HCT116 (cell line): ENCODE results near the gene CDK14. TPM values are rescaled to one million over a fixed set of nuclear protein-coding genes. Genes with fewer than 3 reads are reported as not detected.

ENCODE experiments used
- ATAC-seq: fragments of 200-7000 bp; cut with Tn5 transposase; 2 replicates; pipeline ENCODE4 v1.9.1; 2020; ENCODE audit warnings: mild to moderate bottlenecking, moderate library complexity
- BruUV-seq: library from RNA; stranded (reverse); fragments of 400-500 nt; replicated peaks from 2 replicates; lab custom pipeline; 2021; lab: Mats Ljungman, UMichigan
- CTCF ChIA-PET: fragments of 300-600 bp; sonication (Branson Sonifier 250); formaldehyde crosslinking; loops from one replicate; lab custom pipeline; 2021; ENCODE audit warnings: antibody characterized with exemption; lab: Charles Lee
- POLR2A ChIA-PET: fragments of 300-600, 350-600 bp; sonication (Branson Sonifier 250); formaldehyde crosslinking; loops from one replicate; lab custom pipeline; 2021; ENCODE audit warnings: antibody characterized with exemption; lab: Charles Lee
- RAD21 ChIA-PET, 2 experiments: fragments of 300-600 bp; sonication (Branson Sonifier 250); formaldehyde crosslinking; loops; one replicate each; lab custom pipeline; 2023; ENCODE audit warnings: low total read pairs in 2 of 2; ENCODE audit not compliant: uncharacterized antibody in 2 of 2, unreplicated experiment in 2 of 2, low non-redundant PET in 1 of 2; lab: Charles Lee
- DNase-seq: peaks from one replicate; pipeline ENCODE4 v3.0.0-alpha.2; 2010; ENCODE audit warnings: low read depth, low spot score
- H2AFZ ChIP-seq: fragments of 200-600 bp; shearing (Covaris generic), sonication (generic); 2 replicates; pipeline ENCODE4 v1.6.1; 2017; ENCODE audit warnings: low read depth, mixed run types, mixed read lengths, antibody characterized with exemption, low read length; ENCODE audit not compliant: poor library complexity, severe bottlenecking
- H3K27ac ChIP-seq: 2 replicates; pipeline ENCODE4 v1.5.1; 2012; ENCODE audit warnings: low read depth, low read length
- H3K27me3 ChIP-seq: fragments of 200-600 bp; sonication (generic); 2 replicates; pipeline ENCODE4 v1.6.1; 2016; ENCODE audit warnings: mixed run types, low read length, mixed read lengths; ENCODE audit not compliant: insufficient read depth
- H3K36me3 ChIP-seq, 2 experiments: fragments of 200-500 bp in 1 of 2; fragments of 200-600 bp in 1 of 2; sonication (Bioruptor generic) in 1 of 2; sonication (generic) in 1 of 2; 2 replicates each; pipeline versions ENCODE4 v1.5.1 to v1.6.1; 2014 to 2016; ENCODE audit warnings: low read length in 2 of 2, inconsistent platforms in 1 of 2, mixed read lengths in 1 of 2, mixed run types in 1 of 2; ENCODE audit not compliant: insufficient read depth in 2 of 2, control insufficient read depth in 1 of 2
- H3K4me1 ChIP-seq, 2 experiments: fragments of 200-600 bp in 1 of 2; sonication (generic) in 1 of 2; 2 replicates each; pipeline versions ENCODE4 v1.5.1 to v1.6.1; 2012 to 2017; ENCODE audit warnings: low read length in 2 of 2, inconsistent platforms in 1 of 2, mild to moderate bottlenecking in 1 of 2, mixed read lengths in 1 of 2, mixed run types in 1 of 2, moderate library complexity in 1 of 2; ENCODE audit not compliant: insufficient read depth in 2 of 2, control insufficient read depth in 1 of 2
- H3K4me2 ChIP-seq: fragments of 200-600 bp; sonication (generic); 2 replicates; pipeline ENCODE4 v1.6.1; 2017; ENCODE audit warnings: mixed run types, low read length, mixed read lengths
- H3K4me3 ChIP-seq, 2 experiments: fragments of 200-600 bp in 1 of 2; sonication (generic) in 1 of 2; replicated peaks in 1 of 2; 2 replicates each; pipeline ENCODE4 v1.5.1; 2011 to 2016; ENCODE audit warnings: low read length in 2 of 2, control low read depth in 1 of 2, low read depth in 1 of 2, mild to moderate bottlenecking in 1 of 2, mixed read lengths in 1 of 2, mixed run types in 1 of 2
- H3K79me2 ChIP-seq: fragments of 200-600 bp; sonication (generic); 2 replicates; pipeline ENCODE4 v1.6.1; 2017; ENCODE audit warnings: mild to moderate bottlenecking, mixed run types, low read length, moderate library complexity, mixed read lengths; ENCODE audit not compliant: insufficient read depth
- H3K9ac ChIP-seq: fragments of 200-600 bp; sonication (generic); 2 replicates; pipeline ENCODE4 v1.6.1; 2016; ENCODE audit warnings: low read length, mixed read lengths
- H3K9me2 ChIP-seq: fragments of 200-600 bp; sonication (generic), shearing (Covaris generic); 2 replicates; pipeline ENCODE4 v1.6.1; 2017; ENCODE audit warnings: mixed run types, mild to moderate bottlenecking, moderate library complexity; ENCODE audit not compliant: insufficient read depth
- H3K9me3 ChIP-seq, 2 experiments: fragments of 200-500 bp in 1 of 2; fragments of 200-600 bp in 1 of 2; sonication (Bioruptor generic) in 1 of 2; sonication (generic) in 1 of 2; 2 replicates each; pipeline ENCODE4 v1.6.1; 2014 to 2017; ENCODE audit warnings: low read length in 2 of 2, mixed read lengths in 2 of 2, inconsistent platforms in 1 of 2, low read depth in 1 of 2, mild to moderate bottlenecking in 1 of 2, mixed run types in 1 of 2, moderate library complexity in 1 of 2; ENCODE audit not compliant: control insufficient read depth in 1 of 2, insufficient read depth in 1 of 2
- H4K20me1 ChIP-seq: fragments of 200-600 bp; sonication (generic), shearing (Covaris generic); 2 replicates; pipeline ENCODE4 v1.6.1; 2017; ENCODE audit warnings: mixed run types, mild to moderate bottlenecking, moderate library complexity; ENCODE audit not compliant: insufficient read depth
- EGR1 ChIP-seq: IDR thresholded peaks from 2 replicates; pipeline ENCODE4 v1.6.1; 2012; ENCODE audit warnings: low read depth
- ELF1 ChIP-seq: IDR thresholded peaks from 2 replicates; pipeline ENCODE4 v1.6.1; 2012; ENCODE audit warnings: low read depth, borderline replicate concordance
- EZH2 ChIP-seq: fragments of 200-600 bp; sonication (generic); IDR thresholded peaks from 2 replicates; pipeline ENCODE4 v1.6.1; 2017; ENCODE audit warnings: antibody characterized with exemption, mixed run types
- EZH2phosphoT487 ChIP-seq: fragments of 200-600 bp; IDR thresholded peaks from 2 replicates; pipeline ENCODE4 v1.6.1; 2018; ENCODE audit warnings: antibody characterized with exemption, borderline replicate concordance
- FOSL1 ChIP-seq: IDR thresholded peaks from 2 replicates; pipeline ENCODE4 v1.6.1; 2012; ENCODE audit warnings: low read depth
- JUND ChIP-seq: IDR thresholded peaks from 2 replicates; pipeline ENCODE4 v1.6.1; 2012
- POLR2A ChIP-seq: IDR thresholded peaks from 2 replicates; pipeline ENCODE4 v1.7.0; 2011; ENCODE audit warnings: borderline replicate concordance; ENCODE audit not compliant: insufficient read depth, insufficient read length; ENCODE audit errors: extremely low read depth
- POLR2AphosphoS5 ChIP-seq: IDR thresholded peaks from 2 replicates; pipeline ENCODE4 v1.6.1; 2011; ENCODE audit warnings: mild to moderate bottlenecking, low read depth, low read length, moderate library complexity
- SIN3A ChIP-seq: IDR thresholded peaks from 2 replicates; pipeline ENCODE4 v1.6.1; 2012; ENCODE audit warnings: low read depth
- SP1 ChIP-seq: IDR thresholded peaks from 2 replicates; pipeline ENCODE4 v1.6.1; 2012; ENCODE audit warnings: low read depth
- SRF ChIP-seq: IDR thresholded peaks from 2 replicates; pipeline ENCODE4 v1.6.1; 2012; ENCODE audit warnings: low read depth
- TCF7L2 ChIP-seq: IDR thresholded peaks from 2 replicates; pipeline ENCODE4 v1.7.0; 2011; ENCODE audit warnings: borderline replicate concordance, inconsistent platforms; ENCODE audit not compliant: insufficient read depth, insufficient read length; ENCODE audit errors: extremely low read depth
- YY1 ChIP-seq: IDR thresholded peaks from 2 replicates; pipeline ENCODE4 v1.6.1; 2011; ENCODE audit warnings: low read length, low read depth, moderate library complexity, mild to moderate bottlenecking; ENCODE audit not compliant: insufficient replicate concordance; ENCODE audit errors: extremely low read depth
- ZNF274 ChIP-seq: fragments of 200-500 bp; sonication (Bioruptor generic); IDR thresholded peaks from 2 replicates; pipeline ENCODE4 v1.6.1; 2014; ENCODE audit warnings: mild to moderate bottlenecking, low read depth, low read length, inconsistent platforms
- intact Hi-C: fragments of 100-400 bp; cut with micrococcal nuclease; formaldehyde crosslinking; loops from 2 replicates; pipeline ENCODE4 v1.10.0; 2022
- total RNA-seq: library from RNA; stranded (reverse); gene quantifications from one replicate; pipeline ENCODE4 v1.2.1, GENCODE V29; 2021; ENCODE audit not compliant: unreplicated experiment
- TF ChIP-seq, protein P1 (sequence below): IDR thresholded peaks from 2 replicates; pipeline ENCODE4 v1.6.1; 2012
- TF ChIP-seq, protein P2 (sequence below): IDR thresholded peaks from 2 replicates; pipeline ENCODE4 v1.6.1; 2012
- TF ChIP-seq, protein P3 (sequence below): IDR thresholded peaks from 2 replicates; pipeline ENCODE4 v1.6.1; 2011; ENCODE audit warnings: mild to moderate bottlenecking, low read length, moderate library complexity; ENCODE audit not compliant: insufficient replicate concordance; ENCODE audit errors: extremely low read depth

Gene CDK14
- total RNA-seq, 1 experiment from 2014 or later = 10.2 TPM

DNA sequence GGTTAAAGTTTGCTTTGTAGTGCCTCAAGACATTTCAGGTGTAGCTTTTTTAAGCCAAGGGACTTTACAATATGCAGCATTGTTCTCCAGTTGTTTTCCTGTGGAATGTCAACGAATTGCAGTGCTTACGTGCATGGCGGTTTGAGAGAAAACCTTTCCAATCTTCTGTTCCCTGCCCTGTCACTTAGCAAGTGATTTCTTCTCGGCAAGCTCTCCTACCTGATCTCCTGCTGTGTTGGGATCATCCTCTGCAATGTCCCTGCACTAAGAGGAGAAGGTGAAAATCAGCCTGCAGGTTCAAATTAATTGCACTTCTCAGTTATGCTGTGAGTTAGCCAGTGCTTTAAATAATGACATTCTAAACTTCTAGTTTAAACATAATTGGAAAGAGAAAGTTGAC lies 470.5 kb downstream of the CDK14 start (continued):
- TF ChIP-seq, protein P1, sequence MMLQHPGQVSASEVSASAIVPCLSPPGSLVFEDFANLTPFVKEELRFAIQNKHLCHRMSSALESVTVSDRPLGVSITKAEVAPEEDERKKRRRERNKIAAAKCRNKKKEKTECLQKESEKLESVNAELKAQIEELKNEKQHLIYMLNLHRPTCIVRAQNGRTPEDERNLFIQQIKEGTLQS = no peak
- TF ChIP-seq SIN3A (no peak), ELF1 (no peak)

DNA sequence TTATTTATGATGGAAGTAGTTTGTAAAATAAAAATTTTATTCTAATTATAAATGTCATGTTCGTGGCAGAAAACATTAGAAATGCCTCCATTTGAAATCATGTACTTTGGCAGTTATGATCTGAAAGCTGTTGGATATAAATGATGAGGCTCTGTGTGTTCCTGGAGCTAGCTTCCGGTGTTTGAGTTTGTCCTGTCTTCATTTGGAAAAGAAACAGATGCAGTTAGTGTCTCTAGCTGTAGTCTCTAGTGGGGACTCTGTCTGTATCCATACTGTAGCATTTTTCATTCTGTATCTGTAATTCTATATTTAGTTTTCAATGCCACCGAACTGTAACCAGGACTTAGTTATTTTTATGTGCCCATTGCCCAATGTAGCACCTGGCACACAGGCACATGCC lies 471.1 kb downstream of the CDK14 start:
- BruUV-seq = no TSS peak
- no peaks in the 10 kb centered on the region for H3K9me2 ChIP-seq
- H2AFZ ChIP-seq = no peak overlapping the region
- no peaks in the 10 kb centered on the region for H3K79me2 ChIP-seq
- ChIA-PET CTCF (no interaction called here), POLR2A (no interaction called here), RAD21 (no interaction called here)
- DNase-seq = no peak
- no peaks in the 10 kb centered on the region for H4K20me1 ChIP-seq
- H3K27me3 ChIP-seq = no peaks in the 10 kb centered on the region
- H3K4me3 ChIP-seq = no peak overlapping the region
- no peak overlapping the region for H3K4me2 ChIP-seq
- no peak for ATAC-seq
- H3K27ac ChIP-seq = no peak overlapping the region
- intact Hi-C loops = no loop called here
- TF ChIP-seq ZNF274 = no peak
- no peaks in the 10 kb centered on the region for H3K36me3 ChIP-seq
- H3K9me3 ChIP-seq = no peaks in the 10 kb centered on the region
- no peak overlapping the region for H3K9ac ChIP-seq
- H3K4me1 ChIP-seq = no peaks in the 10 kb centered on the region

DNA sequence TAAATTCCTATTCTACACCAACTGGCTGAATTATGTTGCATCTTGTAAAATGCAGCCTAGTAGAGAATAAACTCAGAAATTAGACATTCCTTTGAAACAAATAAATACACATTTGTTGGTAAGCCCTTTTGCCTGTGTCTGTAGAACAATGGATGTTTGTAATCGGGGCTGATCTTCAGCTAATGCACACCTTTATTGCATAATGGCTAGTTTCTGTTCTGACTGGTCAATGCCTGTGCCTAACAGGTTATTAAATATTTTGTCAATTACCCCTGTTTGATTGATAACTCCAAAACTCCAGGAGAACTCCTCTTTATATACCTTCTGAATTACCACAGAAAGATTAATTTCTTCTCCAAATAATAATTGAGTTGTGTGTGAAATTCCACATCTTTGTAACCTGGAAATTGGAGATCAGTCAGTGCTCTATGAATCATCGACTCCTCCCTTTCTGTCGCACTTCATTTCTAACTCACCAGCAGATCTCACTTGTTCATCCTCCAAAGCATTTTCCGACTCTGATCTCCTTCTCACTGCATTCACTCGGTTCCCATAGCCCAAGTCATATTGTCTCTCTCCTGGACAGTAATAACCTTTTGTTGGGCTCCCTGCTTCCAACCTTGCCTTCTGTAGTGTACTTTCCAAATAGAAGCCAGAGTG lies 472.1 kb downstream of the CDK14 start:
- Histone ChIP-seq H3K9me2 (no peaks in the 10 kb centered on the region), H3K27ac (no peak overlapping the region), H3K4me2 (peak overlapping the region; percentile 0; the same call in 1 of the 2 replicates), H4K20me1 (no peaks in the 10 kb centered on the region), H3K4me1 (no peaks in the 10 kb centered on the region), H3K9me3 (no peaks in the 10 kb centered on the region), H2AFZ (no peak overlapping the region), H3K79me2 (no peaks in the 10 kb centered on the region), H3K4me3 (no peak overlapping the region), H3K36me3 (no peaks in the 10 kb centered on the region), H3K27me3 (no peaks in the 10 kb centered on the region), H3K9ac (no peak overlapping the region)
- no peak for DNase-seq
- ChIA-PET CTCF (no interaction called here), POLR2A (interaction anchor here (0.7 kb wide), 1 partner anchor 13 kb away, joined by 4 read pairs; no protein-coding TSS in a partner anchor), RAD21 (no interaction called here)
- no TSS peak for BruUV-seq
- no peak for ATAC-seq
- intact Hi-C loops = no loop called here
- TF ChIP-seq, protein P2, sequence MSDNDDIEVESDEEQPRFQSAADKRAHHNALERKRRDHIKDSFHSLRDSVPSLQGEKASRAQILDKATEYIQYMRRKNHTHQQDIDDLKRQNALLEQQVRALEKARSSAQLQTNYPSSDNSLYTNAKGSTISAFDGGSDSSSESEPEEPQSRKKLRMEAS = no peak
- TF ChIP-seq TCF7L2 (no peak), SRF (no peak), POLR2A (no peak), EZH2phosphoT487 (no peak), ELF1 (no peak), JUND (no peak), SP1 (no peak), POLR2AphosphoS5 (no peak), EZH2 (no peak), FOSL1 (no peak), YY1 (no peak), EGR1 (no peak)
- TF ChIP-seq, protein P1 = no peak
- TF ChIP-seq, protein P3, sequence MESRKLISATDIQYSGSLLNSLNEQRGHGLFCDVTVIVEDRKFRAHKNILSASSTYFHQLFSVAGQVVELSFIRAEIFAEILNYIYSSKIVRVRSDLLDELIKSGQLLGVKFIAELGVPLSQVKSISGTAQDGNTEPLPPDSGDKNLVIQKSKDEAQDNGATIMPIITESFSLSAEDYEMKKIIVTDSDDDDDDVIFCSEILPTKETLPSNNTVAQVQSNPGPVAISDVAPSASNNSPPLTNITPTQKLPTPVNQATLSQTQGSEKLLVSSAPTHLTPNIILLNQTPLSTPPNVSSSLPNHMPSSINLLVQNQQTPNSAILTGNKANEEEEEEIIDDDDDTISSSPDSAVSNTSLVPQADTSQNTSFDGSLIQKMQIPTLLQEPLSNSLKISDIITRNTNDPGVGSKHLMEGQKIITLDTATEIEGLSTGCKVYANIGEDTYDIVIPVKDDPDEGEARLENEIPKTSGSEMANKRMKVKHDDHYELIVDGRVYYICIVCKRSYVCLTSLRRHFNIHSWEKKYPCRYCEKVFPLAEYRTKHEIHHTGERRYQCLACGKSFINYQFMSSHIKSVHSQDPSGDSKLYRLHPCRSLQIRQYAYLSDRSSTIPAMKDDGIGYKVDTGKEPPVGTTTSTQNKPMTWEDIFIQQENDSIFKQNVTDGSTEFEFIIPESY = no peak
